Measurements from ENCODE around the gene PREX1.

DNA sequence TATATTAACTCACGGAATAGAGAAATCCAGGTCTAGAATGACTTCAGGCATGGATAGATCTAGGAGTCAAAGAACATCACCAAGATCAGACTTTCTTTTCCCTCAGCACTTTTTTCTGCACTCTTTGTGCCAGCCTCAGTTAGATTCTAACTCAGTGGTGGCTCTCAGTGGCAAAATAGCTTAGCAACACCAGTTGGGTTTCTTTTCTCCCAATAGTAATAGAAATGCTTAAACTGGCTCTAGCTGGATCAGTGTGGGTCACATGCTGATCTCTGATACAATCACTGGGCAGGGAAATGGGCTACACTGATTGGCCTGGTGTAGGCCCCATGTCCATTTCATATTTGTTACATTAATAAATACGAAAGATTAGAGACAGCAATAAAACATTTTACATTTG, 49.5 kb upstream of the PREX1 start:
- TF ChIP-seq, protein P1, sequence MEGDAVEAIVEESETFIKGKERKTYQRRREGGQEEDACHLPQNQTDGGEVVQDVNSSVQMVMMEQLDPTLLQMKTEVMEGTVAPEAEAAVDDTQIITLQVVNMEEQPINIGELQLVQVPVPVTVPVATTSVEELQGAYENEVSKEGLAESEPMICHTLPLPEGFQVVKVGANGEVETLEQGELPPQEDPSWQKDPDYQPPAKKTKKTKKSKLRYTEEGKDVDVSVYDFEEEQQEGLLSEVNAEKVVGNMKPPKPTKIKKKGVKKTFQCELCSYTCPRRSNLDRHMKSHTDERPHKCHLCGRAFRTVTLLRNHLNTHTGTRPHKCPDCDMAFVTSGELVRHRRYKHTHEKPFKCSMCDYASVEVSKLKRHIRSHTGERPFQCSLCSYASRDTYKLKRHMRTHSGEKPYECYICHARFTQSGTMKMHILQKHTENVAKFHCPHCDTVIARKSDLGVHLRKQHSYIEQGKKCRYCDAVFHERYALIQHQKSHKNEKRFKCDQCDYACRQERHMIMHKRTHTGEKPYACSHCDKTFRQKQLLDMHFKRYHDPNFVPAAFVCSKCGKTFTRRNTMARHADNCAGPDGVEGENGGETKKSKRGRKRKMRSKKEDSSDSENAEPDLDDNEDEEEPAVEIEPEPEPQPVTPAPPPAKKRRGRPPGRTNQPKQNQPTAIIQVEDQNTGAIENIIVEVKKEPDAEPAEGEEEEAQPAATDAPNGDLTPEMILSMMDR (IDR thresholded peaks at IDR 0.05; ENCODE audit: insufficient read depth, low read length): no peak
- TF ChIP-seq GABPA (IDR thresholded peaks at IDR 0.05; ENCODE audit: low read depth): no peak

All from HL-60 (cell line).